ENCODE data around the gene TMEM95.

DNA sequence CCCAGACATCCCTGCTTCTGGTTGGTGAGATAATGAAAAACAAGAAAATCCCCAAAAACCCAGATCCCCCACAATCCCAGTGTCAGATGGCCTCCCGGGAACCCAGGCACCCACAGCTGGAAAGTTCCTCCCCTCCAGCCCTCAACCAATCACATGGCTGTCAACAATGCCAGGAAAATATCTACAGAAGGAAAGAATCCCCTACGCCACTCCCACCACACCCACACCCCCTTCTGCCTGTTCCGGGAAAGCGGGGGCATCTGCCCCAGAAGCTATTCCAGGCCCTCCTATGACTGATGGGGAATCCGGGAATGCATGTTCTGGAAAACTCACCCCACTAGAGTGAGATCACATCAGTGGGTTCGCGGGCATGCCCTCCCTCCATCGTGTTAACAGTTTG lies 1.8 kb downstream of the TMEM95 start:
- TF ChIP-seq, protein P1, sequence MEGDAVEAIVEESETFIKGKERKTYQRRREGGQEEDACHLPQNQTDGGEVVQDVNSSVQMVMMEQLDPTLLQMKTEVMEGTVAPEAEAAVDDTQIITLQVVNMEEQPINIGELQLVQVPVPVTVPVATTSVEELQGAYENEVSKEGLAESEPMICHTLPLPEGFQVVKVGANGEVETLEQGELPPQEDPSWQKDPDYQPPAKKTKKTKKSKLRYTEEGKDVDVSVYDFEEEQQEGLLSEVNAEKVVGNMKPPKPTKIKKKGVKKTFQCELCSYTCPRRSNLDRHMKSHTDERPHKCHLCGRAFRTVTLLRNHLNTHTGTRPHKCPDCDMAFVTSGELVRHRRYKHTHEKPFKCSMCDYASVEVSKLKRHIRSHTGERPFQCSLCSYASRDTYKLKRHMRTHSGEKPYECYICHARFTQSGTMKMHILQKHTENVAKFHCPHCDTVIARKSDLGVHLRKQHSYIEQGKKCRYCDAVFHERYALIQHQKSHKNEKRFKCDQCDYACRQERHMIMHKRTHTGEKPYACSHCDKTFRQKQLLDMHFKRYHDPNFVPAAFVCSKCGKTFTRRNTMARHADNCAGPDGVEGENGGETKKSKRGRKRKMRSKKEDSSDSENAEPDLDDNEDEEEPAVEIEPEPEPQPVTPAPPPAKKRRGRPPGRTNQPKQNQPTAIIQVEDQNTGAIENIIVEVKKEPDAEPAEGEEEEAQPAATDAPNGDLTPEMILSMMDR (IDR thresholded peaks at IDR 0.05; ENCODE audit: control extremely low read depth in 1 of 3, insufficient read depth in 1 of 3, low read depth in 1 of 3, low read length in 3 of 3), result no peak
- TF ChIP-seq CEBPB (IDR thresholded peaks at IDR 0.05; ENCODE audit: low read depth, low read length) (no peak), TEAD4 (IDR thresholded peaks at IDR 0.05; ENCODE audit: low read depth, low read length) (no peak), TAF1 (IDR thresholded peaks at IDR 0.05; ENCODE audit: low read depth, low read length) (no peak)

All from H1 (cell line).